HEK293 (cell line): Measurements from ENCODE around the gene TMEM35A.

ENCODE experiments used
- BCL11A ChIP-seq: fragments of 450-650 bp; formaldehyde crosslinking; IDR thresholded peaks from 2 replicates; pipeline ENCODE4 v1.5.1; 2016; ENCODE audit warnings: low read depth, missing biosample characterization, missing genetic modification characterization
- CTCF ChIP-seq: fragments of 450-650 bp; formaldehyde crosslinking; IDR thresholded peaks from 2 replicates; pipeline ENCODE4 v1.5.1; 2016; ENCODE audit warnings: missing biosample characterization, missing genetic modification characterization
- KLF10 ChIP-seq: fragments of 450-650 bp; IDR thresholded peaks from 2 replicates; pipeline ENCODE4 v1.5.1; 2018; ENCODE audit warnings: missing biosample characterization, mild to moderate bottlenecking, missing genetic modification characterization
- KLF16 ChIP-seq: fragments of 450-650 bp; formaldehyde crosslinking; IDR thresholded peaks from 2 replicates; pipeline ENCODE4 v1.5.1; 2017; ENCODE audit warnings: missing biosample characterization, missing genetic modification characterization
- MEIS1 ChIP-seq: sonication (generic); formaldehyde crosslinking; IDR thresholded peaks from 2 replicates; pipeline ENCODE4 v1.8.1; 2022; ENCODE audit warnings: missing genetic modification reagents, mild to moderate bottlenecking, borderline replicate concordance
- TCF7L2 ChIP-seq: IDR thresholded peaks from 2 replicates; pipeline ENCODE4 v1.6.1; 2011; ENCODE audit warnings: low read depth, mild to moderate bottlenecking, inconsistent platforms, low read length, moderate library complexity, borderline replicate concordance
- TRIM28 ChIP-seq: IDR thresholded peaks from 2 replicates; pipeline ENCODE4 v1.6.1; 2011; ENCODE audit warnings: low read length, control low read depth, borderline replicate concordance
- ZNF138 ChIP-seq: fragments of 450-650 bp; formaldehyde crosslinking; IDR thresholded peaks from 2 replicates; pipeline ENCODE4 v1.5.1; 2016; ENCODE audit warnings: missing biosample characterization, missing genetic modification characterization, borderline replicate concordance
- ZNF561 ChIP-seq: fragments of 450-650 bp; IDR thresholded peaks from 2 replicates; pipeline ENCODE4 v1.5.1; 2018; ENCODE audit warnings: missing biosample characterization, missing genetic modification characterization, borderline replicate concordance
- ZNF596 ChIP-seq: fragments of 450-650 bp; IDR thresholded peaks from 2 replicates; pipeline ENCODE4 v1.5.0; 2018; ENCODE audit warnings: missing biosample characterization, mild to moderate bottlenecking, missing genetic modification characterization, moderate library complexity
- ZSCAN18 ChIP-seq: fragments of 450-650 bp; formaldehyde crosslinking; IDR thresholded peaks from 2 replicates; pipeline ENCODE4 v1.5.1; 2016; ENCODE audit warnings: missing biosample characterization, missing genetic modification characterization

GRCh38 chrX:101097546-101098453 lies 19.1 kb downstream of the TMEM35A start, which contains the start of gene CENPI:
- TF ChIP-seq CTCF (tag by site-specific recombination) = no peak
- no peak for TF ChIP-seq ZNF138 (tag by site-specific recombination)
- TF ChIP-seq KLF10 = peak; percentile 88
- no peak for TF ChIP-seq ZNF596 (tag by site-specific recombination)
- TF ChIP-seq ZSCAN18 = no peak
- no peak for TF ChIP-seq TRIM28
- peak; percentile 38; the same call in 1 of the 2 replicates for TF ChIP-seq KLF16 (tag by site-specific recombination)
- TF ChIP-seq BCL11A = no peak
- TF ChIP-seq TCF7L2 = no peak
- TF ChIP-seq ZNF561 (tag by site-specific recombination) = no peak
- no peak for TF ChIP-seq MEIS1 (CRISPR knock-in tag)
